Measurements from ENCODE around the gene CCDC88B.

Gene CCDC88B

DNA sequence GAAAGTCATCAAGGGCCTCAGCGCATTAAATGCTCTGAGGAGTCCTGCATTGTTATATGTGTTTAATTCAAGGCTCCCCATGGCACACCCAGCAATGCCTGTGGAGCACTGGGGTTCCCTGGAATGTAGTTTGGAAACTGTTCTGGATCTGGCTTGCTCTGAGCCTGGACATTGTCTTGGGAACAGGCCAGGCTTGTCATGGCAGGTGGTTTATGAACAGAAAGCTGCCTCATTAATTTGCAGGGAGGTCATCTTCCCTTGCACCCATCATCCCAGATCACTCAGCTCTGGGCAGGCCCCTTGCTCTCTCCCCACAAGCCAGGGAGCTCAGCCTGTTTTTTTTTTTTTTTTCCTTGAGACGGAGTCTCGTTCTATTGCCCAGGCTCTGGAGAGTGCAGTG lies 51.8 kb downstream of the CCDC88B start:
- no peaks in the 10 kb centered on the region for H3K36me3 ChIP-seq
- H3K27ac ChIP-seq: peak overlapping the region; percentile 77
- H3K9me3 ChIP-seq: no peaks in the 10 kb centered on the region
- TF ChIP-seq, protein P1, sequence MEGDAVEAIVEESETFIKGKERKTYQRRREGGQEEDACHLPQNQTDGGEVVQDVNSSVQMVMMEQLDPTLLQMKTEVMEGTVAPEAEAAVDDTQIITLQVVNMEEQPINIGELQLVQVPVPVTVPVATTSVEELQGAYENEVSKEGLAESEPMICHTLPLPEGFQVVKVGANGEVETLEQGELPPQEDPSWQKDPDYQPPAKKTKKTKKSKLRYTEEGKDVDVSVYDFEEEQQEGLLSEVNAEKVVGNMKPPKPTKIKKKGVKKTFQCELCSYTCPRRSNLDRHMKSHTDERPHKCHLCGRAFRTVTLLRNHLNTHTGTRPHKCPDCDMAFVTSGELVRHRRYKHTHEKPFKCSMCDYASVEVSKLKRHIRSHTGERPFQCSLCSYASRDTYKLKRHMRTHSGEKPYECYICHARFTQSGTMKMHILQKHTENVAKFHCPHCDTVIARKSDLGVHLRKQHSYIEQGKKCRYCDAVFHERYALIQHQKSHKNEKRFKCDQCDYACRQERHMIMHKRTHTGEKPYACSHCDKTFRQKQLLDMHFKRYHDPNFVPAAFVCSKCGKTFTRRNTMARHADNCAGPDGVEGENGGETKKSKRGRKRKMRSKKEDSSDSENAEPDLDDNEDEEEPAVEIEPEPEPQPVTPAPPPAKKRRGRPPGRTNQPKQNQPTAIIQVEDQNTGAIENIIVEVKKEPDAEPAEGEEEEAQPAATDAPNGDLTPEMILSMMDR (IDR thresholded peaks at IDR 0.05): no peak
- no peak overlapping the region for H3K4me3 ChIP-seq (ENCODE audit: low read depth in 1 of 2, low read length in 1 of 2)
- H3K27me3 ChIP-seq: no peaks in the 10 kb centered on the region
- peaks cover 32 to 41% of the 10 kb centered on the region in 2 experiments for H3K4me1 ChIP-seq (ENCODE audit: control insufficient read depth in 1 of 2, insufficient read depth in 1 of 2, low read depth in 1 of 2, low read length in 1 of 2)

DNA sequence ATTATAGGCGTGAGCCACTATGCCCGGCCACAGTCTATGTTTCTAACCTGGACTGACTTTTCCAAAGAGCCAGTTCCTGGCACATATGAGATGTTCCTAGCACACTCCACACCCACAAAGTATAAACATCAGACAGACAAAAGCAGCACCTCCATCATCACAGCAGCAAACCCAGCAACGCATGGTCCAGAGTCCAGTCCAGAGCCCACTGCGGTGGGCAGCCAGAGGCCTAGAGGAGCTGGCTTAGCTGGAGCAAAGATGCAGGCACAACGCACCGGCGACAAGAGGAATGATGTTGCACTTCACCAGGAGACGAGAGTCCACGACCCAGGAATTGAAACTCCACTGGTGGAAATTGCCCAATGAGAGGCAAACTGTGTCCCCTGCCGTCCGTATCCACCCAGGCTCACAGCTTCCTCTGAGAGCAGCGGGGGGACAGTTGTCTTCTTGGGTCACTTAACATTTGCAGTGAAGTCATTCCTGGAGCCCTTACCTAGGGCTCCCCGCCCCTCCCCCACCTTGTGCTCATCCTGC lies 55.6 kb downstream of the CCDC88B start:
- Histone ChIP-seq H3K4me1 (ENCODE audit: control insufficient read depth in 1 of 2, insufficient read depth in 1 of 2, low read depth in 1 of 2, low read length in 1 of 2) (peaks cover 29 to 31% of the 10 kb centered on the region in 2 experiments), H3K27ac (no peak overlapping the region), H3K27me3 (no peaks in the 10 kb centered on the region), H3K9me3 (no peaks in the 10 kb centered on the region), H3K4me3 (ENCODE audit: low read depth in 1 of 2, low read length in 1 of 2) (no peak overlapping the region), H3K36me3 (no peaks in the 10 kb centered on the region)
- TF ChIP-seq, protein P1 (IDR thresholded peaks at IDR 0.05): no peak

DNA sequence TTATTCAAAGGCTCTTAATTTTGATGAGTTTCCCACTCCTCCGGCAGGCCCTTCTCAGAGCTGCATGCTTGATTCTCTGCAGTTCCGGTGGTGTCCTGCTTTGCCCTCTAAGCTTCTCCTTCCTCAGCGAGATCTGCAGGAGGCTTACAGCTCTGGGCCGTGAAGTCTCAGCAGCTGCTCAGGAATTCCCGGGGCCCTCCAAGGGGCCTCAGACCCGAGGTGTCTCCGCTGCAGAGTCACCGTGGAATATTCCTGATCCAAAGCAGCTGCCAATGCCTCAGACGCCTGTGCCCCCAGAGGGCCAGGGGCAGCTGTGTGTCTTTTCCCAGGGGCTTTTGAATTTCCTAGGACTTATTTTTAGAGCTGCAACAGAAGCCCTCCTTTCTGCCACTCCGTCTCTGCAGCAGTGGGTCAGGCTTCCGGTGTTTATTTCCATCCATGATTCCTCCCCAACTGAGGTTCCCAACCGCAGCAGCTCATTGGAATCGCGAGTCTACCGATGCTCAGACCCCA lies 56.1 kb downstream of the CCDC88B start:
- Histone ChIP-seq H3K27me3 (no peaks in the 10 kb centered on the region), H3K36me3 (no peaks in the 10 kb centered on the region), H3K27ac (no peak overlapping the region), H3K4me3 (ENCODE audit: low read depth in 1 of 2, low read length in 1 of 2) (no peak overlapping the region), H3K4me1 (ENCODE audit: control insufficient read depth in 1 of 2, insufficient read depth in 1 of 2, low read depth in 1 of 2, low read length in 1 of 2) (peaks cover 24 to 27% of the 10 kb centered on the region in 2 experiments), H3K9me3 (no peaks in the 10 kb centered on the region)
- TF ChIP-seq, protein P1 (IDR thresholded peaks at IDR 0.05): no peak

DNA sequence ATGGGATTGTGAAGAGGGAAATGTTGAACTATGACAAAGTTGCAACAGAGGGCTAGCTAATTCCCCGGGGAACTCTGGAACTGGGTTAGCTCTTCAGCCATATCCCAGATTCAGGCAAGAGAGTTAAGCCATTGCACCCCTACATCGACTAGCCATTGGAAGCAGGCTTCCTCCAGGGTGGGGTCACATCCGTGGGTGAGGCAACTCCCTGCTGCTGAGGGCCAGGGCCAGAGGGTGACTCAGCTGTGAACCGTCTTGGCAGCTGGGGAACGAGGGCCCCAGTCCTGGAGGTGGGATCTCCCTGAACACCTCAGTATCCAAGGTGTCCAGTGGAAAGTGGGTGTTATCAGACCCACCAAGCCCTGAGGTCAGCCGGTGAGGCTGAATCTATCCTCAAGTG lies 60.1 kb downstream of the CCDC88B start:
- TF ChIP-seq, protein P1 (IDR thresholded peaks at IDR 0.05): no peak
- no peak overlapping the region for H3K27ac ChIP-seq
- H3K4me1 ChIP-seq (ENCODE audit: control insufficient read depth in 1 of 2, insufficient read depth in 1 of 2, low read depth in 1 of 2, low read length in 1 of 2): peaks cover 15 to 17% of the 10 kb centered on the region in 2 experiments
- no peak overlapping the region for H3K4me3 ChIP-seq (ENCODE audit: low read depth in 1 of 2, low read length in 1 of 2)
- H3K9me3 ChIP-seq: no peaks in the 10 kb centered on the region
- H3K27me3 ChIP-seq: no peaks in the 10 kb centered on the region
- no peaks in the 10 kb centered on the region for H3K36me3 ChIP-seq

DNA sequence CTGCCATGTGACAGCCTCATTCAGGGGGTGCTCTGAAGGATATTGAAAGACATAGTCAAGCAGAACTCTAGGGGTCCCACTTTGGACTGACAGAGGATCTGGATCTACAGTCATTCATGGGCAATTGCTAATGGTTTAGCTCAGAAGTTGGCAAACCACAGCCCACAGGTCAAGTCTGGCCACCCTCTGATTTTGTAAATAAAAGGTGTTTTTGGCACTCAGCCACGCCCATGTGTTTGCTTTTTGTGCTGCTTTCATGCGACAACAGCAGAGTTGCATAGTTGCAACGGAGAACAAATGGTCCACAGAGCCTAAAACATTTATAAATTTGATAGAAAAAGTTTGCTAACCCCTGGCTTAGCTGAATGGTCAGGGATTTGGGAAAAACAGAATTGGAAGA lies 60.7 kb downstream of the CCDC88B start:
- Histone ChIP-seq H3K4me1 (ENCODE audit: control insufficient read depth in 1 of 2, insufficient read depth in 1 of 2, low read depth in 1 of 2, low read length in 1 of 2) (peaks cover 11% of the 10 kb centered on the region in 2 experiments), H3K27me3 (no peaks in the 10 kb centered on the region), H3K4me3 (ENCODE audit: low read depth in 1 of 2, low read length in 1 of 2) (no peak overlapping the region), H3K36me3 (no peaks in the 10 kb centered on the region), H3K27ac (no peak overlapping the region), H3K9me3 (no peaks in the 10 kb centered on the region)
- TF ChIP-seq, protein P1 (IDR thresholded peaks at IDR 0.05): no peak
